ENCODE data around the gene NR4A1. TPM values are rescaled to one million over a fixed set of nuclear protein-coding genes. Genes with fewer than 3 reads are reported as not detected.

NR4A1 gene
- polyA plus RNA-seq, 1 donor: 50.4 TPM

DNA sequence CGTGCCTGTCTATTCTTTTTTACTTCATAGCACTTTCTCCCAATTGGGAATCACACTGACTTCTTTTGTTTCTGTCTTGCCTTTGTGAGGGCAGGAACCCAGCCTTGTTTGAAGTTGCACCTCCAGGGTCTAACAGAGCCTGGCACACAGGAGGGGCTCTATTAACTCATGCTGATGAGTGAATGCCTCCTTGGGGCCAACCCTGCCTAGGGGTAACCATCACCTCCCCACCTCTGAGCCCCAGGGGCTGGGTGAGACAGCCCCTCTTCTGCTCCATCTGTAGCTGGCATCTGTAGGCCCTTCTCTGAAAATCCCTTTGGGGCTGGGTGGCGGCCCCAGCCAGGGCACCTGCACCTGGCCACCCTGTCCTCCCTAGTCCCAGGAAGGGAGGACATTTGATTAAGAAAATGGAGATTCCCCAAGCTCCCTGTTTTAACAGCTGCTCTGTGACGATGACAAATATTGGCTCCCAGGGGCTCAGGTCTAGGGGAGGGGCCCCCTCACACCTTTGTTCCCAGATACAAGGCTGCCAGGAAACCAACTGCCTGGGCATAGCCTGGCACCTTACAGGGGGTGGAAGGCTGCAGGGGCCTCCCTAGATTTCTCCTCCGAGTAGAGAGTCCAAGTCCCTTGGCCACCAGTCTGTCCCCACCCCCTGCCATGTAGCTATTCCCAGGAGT, 32.7 kb upstream of the NR4A1 start:
- DNase-seq (ENCODE audit: low read depth): no peak

GRCh38 chr12:52019113-52019770, 32.0 kb upstream of the NR4A1 start:
- no peak for DNase-seq (ENCODE audit: low read depth)

GRCh38 chr12:52020539-52021336, 30.5 kb upstream of the NR4A1 start:
- DNase-seq (ENCODE audit: low read depth): no peak

DNA sequence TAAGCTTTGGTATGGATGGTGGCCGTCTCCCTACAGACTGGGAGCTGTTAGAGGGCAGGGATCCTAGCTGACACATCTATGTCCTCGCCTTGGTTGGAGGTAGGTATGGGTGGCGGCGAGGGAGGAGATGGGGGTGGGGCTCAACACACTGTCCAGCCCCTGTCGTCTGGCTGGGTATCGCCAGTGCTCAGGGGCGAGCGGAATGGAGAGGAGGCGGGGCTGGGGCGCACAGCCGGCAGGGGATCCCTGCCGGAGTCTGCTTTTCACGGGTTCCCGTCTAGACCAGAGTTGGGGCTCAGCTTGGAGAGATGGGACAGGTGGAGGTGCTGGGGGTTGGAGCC, 28.4 kb upstream of the NR4A1 start:
- no peak for DNase-seq (ENCODE audit: low read depth)

- no peak for DNase-seq (ENCODE audit: low read depth)
These were observed 27.9 kb upstream of the NR4A1 start for GRCh38 chr12:52023182-52023975.

DNA sequence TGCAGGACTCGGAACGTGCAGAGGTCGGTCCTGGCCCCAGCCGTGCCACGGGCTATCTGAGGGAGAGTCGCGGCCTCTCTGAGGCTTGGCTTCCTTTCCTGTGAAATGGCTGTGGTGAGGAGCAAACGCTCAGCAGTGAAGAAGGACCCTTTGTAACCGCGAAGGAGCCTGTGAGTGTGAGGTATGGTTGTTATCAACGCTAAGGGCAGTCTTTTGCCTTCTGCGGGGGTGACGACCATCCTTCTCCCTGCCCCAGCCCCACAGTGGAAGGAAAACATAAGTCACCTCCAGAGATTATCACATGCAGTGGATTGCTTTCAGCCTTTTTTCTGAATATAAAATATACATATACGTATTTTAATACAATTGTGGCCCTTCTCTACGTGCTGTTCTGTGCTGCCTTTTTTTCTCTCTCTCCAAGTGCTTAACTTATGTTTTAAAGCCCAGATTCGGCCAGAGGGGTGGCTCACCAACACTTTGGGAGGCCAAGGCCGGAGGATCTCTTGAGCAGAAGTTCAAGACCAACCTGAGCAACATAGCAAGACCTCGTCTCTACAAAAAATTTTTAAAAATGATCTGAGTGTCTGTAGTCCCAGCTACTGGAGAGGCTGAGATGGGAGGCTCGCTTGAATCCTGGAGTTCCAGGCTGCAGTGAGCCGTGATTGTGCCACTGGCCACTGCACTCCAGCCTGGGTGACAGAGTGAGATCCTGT, 27.1 kb upstream of the NR4A1 start:
- no peak for DNase-seq (ENCODE audit: low read depth)

- DNase-seq (ENCODE audit: low read depth): no peak
These were observed 26.4 kb upstream of the NR4A1 start for GRCh38 chr12:52024845-52025230.

DNA sequence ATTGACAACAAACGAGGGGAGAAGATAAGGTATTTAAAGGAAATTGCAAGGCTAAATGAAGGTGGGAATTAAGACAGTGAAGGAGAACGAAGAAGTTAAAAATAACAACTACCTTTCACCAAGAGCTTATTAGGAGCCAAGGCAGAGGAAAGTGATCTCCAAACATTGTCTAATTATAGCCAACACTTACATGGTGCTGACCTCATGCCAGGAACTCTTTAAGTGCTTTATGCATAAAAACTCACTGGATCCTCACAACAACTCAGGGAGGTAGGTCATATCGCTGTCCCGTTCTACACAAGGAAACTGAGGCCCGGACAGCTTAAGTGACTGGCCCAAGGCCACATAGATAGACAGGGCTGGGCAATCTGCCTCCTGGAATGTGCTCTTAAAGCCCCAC, 25.0 kb upstream of the NR4A1 start:
- no peak for DNase-seq (ENCODE audit: low read depth)

DNA sequence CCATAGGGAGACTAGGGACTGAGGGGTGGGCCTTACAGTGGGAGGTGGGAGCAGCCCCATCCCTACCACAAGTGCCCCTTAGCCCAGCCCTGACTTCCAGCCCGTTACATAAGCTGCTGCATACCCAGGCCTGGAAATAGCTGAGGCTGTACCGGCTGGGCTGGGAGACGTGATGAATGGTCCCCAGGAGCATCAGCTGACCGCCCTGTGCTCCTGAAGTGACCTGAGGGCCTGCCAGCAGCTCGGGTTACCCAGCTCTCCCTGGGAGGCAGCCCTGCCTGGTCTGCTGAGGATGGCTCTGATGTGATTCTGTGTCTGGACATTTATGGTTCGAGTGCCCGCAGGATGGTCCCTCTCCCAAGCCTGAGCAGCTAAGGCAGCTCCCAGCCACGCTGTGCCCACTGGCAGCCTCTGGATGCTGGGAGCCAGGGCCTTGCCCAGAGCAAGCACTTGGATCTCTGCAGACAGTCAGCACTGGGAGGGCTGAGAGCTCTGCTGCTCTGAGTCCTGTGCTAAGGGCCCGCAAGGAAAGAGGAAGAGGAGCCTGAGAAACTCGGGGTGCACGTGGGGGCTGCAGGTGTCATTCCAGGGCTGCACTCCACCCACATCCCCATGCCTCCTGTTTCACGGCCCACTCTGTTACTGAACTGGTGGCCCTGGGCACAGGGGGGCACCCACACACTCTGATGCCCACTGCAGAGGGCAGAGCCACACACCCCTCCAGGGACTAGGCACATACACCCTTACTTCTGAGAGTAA, 24.0 kb upstream of the NR4A1 start:
- DNase-seq (ENCODE audit: low read depth): no peak

DNA sequence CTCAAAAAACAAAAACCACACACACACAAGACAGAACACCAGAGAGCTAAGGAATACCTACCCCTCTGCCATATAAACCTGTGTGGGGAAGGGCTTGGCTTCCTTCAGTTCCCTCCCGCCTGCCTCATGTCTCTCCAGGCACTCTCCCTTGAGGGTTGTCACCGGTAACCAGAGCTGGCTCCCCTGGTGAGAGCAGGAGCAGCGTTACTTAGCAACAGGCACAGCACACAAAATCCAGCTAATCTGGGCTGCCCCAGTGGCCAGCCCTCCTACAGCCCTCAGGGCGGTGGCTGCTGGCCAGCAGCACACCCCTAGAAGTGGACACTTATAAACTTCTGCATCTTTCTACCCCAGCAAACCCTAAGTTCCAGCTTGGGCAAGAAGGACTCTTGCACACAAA, 21.6 kb upstream of the NR4A1 start:
- DNase-seq (ENCODE audit: low read depth): no peak

- peak; percentile 73 for DNase-seq (ENCODE audit: low read depth)
These were observed 18.8 kb upstream of the NR4A1 start for GRCh38 chr12:52032446-52032803.

- DNase-seq (ENCODE audit: low read depth): peak; percentile 94
These were observed 18.3 kb upstream of the NR4A1 start for GRCh38 chr12:52032804-52033445.

DNA sequence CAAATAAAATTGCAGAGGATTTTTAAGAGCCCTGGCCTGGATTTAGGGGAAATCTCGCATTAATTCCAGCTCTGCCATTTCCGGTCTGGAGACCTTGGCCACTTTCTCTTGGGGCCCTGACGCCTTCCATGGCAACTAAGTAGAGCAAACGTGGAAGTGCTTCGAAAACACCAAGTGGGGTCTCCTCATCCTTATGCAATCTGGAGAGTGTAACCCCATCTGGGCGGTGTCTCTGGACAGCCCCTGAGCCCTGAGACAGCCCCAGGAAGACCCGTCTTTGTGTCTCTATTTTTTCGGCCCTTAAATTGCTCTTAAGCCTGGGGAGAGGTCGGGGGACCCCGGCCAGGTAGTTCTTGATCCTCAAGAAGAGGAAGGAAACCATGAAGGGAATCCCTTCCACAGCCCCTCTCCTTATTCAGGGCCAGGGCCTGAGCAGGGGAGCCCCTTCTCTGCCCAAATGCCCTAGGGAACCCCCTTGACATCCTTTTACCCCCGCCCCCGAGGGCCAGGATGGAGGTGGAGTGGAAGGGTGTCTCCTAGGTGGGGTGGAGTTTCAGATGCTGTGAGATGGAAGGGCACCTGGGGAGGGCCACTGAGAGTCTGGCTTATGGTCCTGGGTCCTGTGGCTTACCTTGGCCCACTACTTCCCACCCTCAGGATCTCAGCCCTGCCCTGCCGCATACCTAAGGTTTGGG, 17.6 kb upstream of the NR4A1 start:
- no peak for DNase-seq (ENCODE audit: low read depth)

DNA sequence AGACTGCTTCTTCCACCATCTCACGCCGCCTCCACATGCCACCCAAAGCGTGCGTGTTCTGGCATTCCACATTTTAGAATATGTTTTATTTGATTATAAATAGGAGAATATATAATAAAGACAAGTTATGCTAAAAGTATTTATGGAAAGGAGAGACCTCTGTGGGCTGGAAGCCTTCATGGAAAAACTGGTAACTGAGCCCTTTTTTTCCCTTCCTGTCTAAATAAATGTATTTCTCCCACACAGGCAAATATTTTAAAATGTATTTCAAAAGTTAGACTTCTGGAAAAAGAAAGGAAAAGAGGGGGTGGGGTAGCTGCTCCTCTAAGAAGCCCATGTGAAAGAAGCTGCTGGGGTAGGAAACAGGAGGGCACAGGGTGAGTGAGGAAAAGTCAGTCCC, 16.1 kb upstream of the NR4A1 start:
- DNase-seq (ENCODE audit: low read depth): peak; percentile 80

DNA sequence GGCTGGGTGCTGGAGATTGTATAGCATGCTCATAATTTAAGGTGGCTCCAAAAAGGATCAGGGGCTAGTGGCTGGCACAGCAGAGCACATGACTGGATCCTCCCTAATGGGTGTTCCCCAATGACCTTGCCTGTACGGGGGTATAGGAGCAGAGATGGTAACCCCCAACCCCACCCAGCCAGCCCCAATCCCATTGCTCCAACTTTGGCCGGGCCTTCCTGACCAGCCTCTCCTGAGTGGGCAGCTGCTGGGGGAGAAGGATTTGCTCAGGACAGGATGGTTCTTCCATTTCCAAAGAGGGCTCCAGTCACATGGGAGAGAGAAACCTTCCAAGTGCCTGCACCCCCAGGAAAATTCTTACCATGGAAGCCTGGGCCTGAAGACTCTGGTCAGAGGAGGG, 15.3 kb upstream of the NR4A1 start:
- DNase-seq (ENCODE audit: low read depth): no peak

GRCh38 chr12:52036587-52037171, 14.6 kb upstream of the NR4A1 start:
- DNase-seq (ENCODE audit: low read depth): no peak

GRCh38 chr12:52037248-52037861, 13.9 kb upstream of the NR4A1 start:
- DNase-seq (ENCODE audit: low read depth): no peak

DNA sequence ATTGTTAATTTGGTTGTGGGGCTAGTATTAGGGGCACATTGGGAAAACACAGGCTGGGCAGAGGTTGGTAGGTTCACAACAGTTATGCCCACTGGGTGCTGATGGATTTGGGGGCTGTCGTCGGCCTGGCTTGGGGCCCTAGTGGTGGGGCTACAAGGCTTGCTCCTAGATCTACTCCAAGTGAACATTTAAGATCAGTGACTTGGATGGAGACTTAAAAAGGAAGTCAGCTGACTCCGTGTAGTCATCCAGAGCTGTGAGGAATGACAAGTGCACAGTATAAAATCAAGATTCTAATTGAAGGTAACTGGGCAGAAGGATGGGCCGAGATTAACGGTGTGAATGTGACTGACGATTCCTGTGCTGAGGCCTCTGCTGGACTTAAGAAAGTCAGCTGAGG, 12.8 kb upstream of the NR4A1 start:
- DNase-seq (ENCODE audit: low read depth): no peak

DNA sequence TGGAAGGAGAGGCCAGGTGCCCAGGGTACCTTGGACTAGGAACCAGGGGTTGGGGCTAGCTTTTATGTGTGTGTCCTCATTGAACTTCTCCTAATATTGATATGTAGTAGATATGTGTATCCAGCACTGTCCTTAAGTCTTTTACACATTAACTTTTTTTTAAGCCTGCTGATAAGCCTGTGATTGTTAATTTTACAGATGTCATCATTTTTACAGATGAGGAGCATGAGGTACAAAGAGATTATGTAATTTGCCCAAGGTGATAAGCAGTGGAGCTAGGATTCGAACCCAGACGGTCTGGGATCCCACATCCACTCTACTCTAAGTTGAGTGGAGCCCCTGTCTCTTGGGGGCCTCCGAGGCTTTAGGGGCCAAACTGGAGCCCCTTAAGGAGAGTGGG, 10.2 kb upstream of the NR4A1 start:
- no peak for DNase-seq (ENCODE audit: low read depth)
